Panc1 (cell line): Measurements from ENCODE around the gene DHX57. TPM values are rescaled to one million over a fixed set of nuclear protein-coding genes. Genes with fewer than 3 reads are reported as not detected.
"Not testable (repeated sequence)": the region's sequence is repeated elsewhere in the genome, so short reads cannot be mapped to it uniquely, and the experiment has no call there.

Source experiments
- ATAC-seq: fragments of 200-7000 bp; cut with Tn5 transposase; 2 replicates; pipeline ENCODE4 v1.9.1; 2020; ENCODE audit warnings: mild to moderate bottlenecking, moderate library complexity
- BruUV-seq: library from RNA; stranded (reverse); fragments of 400-500 nt; replicated peaks from 2 replicates; lab custom pipeline; 2021; lab: Mats Ljungman, UMichigan
- CTCF ChIA-PET: fragments of 300-600 bp; sonication (Branson Sonifier 250); formaldehyde crosslinking; loops from one replicate; lab custom pipeline; 2022; ENCODE audit warnings: antibody characterized with exemption; lab: Charles Lee
- POLR2A ChIA-PET: fragments of 300-600 bp; sonication (Branson Sonifier 250); formaldehyde crosslinking; loops from one replicate; lab custom pipeline; 2022; ENCODE audit warnings: antibody characterized with exemption; lab: Charles Lee
- DNase-seq: peaks from one replicate; pipeline ENCODE4 v3.0.0-alpha.2; 2010; ENCODE audit warnings: low read depth, low spot score
- H3K27ac ChIP-seq: 2 replicates; pipeline ENCODE4 v1.5.1; 2011; ENCODE audit warnings: mild to moderate bottlenecking, low read length, inconsistent platforms
- H3K27me3 ChIP-seq: fragments of 200-500 bp; sonication (Bioruptor generic); 2 replicates; pipeline ENCODE4 v1.6.0; 2014; ENCODE audit warnings: low read length, inconsistent platforms; ENCODE audit not compliant: control insufficient read depth, insufficient read depth
- H3K36me3 ChIP-seq: fragments of 200-500 bp; sonication (Bioruptor generic); 2 replicates; pipeline ENCODE4 v1.5.1; 2014; ENCODE audit warnings: inconsistent platforms, mild to moderate bottlenecking, low read length, moderate library complexity; ENCODE audit not compliant: control insufficient read depth, insufficient read depth
- H3K4me1 ChIP-seq: 2 replicates; pipeline ENCODE4 v1.5.1; 2011; ENCODE audit warnings: inconsistent platforms, mild to moderate bottlenecking, low read length, moderate library complexity; ENCODE audit not compliant: control insufficient read depth, insufficient read depth
- H3K4me3 ChIP-seq, 2 experiments: 2 replicates each; pipeline ENCODE4 v1.5.1; 2011 to 2012; ENCODE audit warnings: low read depth in 2 of 2, low read length in 2 of 2, mild to moderate bottlenecking in 2 of 2, inconsistent platforms in 1 of 2, moderate library complexity in 1 of 2
- H3K9me3 ChIP-seq: fragments of 200-500 bp; sonication (Bioruptor generic); 2 replicates; pipeline ENCODE4 v1.5.1; 2014; ENCODE audit warnings: low read depth, mild to moderate bottlenecking, inconsistent platforms, low read length, moderate library complexity; ENCODE audit not compliant: control insufficient read depth, insufficient read depth
- POLR2AphosphoS5 ChIP-seq: IDR thresholded peaks from 2 replicates; pipeline ENCODE4 v1.6.1; 2012; ENCODE audit warnings: mild to moderate bottlenecking, low read depth, low read length, moderate library complexity
- SIN3A ChIP-seq: IDR thresholded peaks from 2 replicates; pipeline ENCODE4 v1.6.1; 2012; ENCODE audit warnings: low read depth, mild to moderate bottlenecking, low read length, moderate library complexity, borderline replicate concordance; ENCODE audit not compliant: insufficient read depth
- TCF7L2 ChIP-seq: IDR thresholded peaks from 2 replicates; pipeline ENCODE4 v1.6.1; 2011; ENCODE audit warnings: mild to moderate bottlenecking, low read depth, low read length, inconsistent platforms
- in situ Hi-C: cut with HindIII; loops from 2 replicates; pipeline ENCODE4 v1.10.0; 2016; ENCODE audit warnings: low sequenced_read_pairs, low pct_unique_long_range_greater_than_20kb
- intact Hi-C: fragments of 100-400 bp; cut with micrococcal nuclease; formaldehyde crosslinking; loops from one replicate; pipeline ENCODE4 v1.10.0; 2022; ENCODE audit not compliant: unreplicated experiment
- total RNA-seq: library from RNA; stranded (reverse); gene quantifications from one replicate; pipeline ENCODE4 v1.2.1, GENCODE V29; 2021; ENCODE audit not compliant: unreplicated experiment
- TF ChIP-seq, protein P1 (sequence below): fragments of 450-650 bp; IDR thresholded peaks from 2 replicates; pipeline ENCODE4 v1.5.1; 2017; ENCODE audit warnings: mild to moderate bottlenecking
- TF ChIP-seq, protein P2 (sequence below), 2 experiments: IDR thresholded peaks; 2 replicates each; pipeline ENCODE4 v1.6.1; 2011 to 2012; ENCODE audit warnings: low read depth in 2 of 2, control low read depth in 1 of 2, low read length in 1 of 2, mild to moderate bottlenecking in 1 of 2, moderate library complexity in 1 of 2; ENCODE audit not compliant: insufficient read depth in 1 of 2

The DHX57 gene
- total RNA-seq, 1 experiment from 2014 or later = 20.6 TPM

DNA sequence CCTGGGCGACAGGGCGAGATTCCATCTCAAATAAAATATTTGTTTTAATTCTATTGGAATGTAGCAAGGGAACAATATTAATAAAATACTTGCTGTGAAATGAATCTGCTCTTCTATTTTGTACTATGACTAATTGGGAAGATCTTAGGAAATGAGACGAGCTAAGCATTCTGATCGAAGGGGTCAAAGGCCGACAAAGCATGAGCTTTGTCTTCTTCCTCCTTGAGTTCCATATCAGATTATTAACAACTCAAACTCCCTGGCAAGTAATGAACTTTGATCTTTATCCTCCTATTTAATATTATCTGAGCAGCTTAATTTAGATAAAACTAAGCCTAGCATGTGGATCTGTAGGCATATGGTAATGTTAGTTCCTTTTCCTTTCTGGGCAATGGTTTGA is 82.2 kb downstream of the DHX57 start:
- Histone ChIP-seq H3K9me3 (no peaks in the 10 kb centered on the region), H3K4me3 (no peak overlapping the region), H3K27me3 (no peaks in the 10 kb centered on the region), H3K36me3 (no peaks in the 10 kb centered on the region), H3K27ac (no peak overlapping the region), H3K4me1 (peaks cover 12% of the 10 kb centered on the region)
- DNase-seq = no peak
- TF ChIP-seq, protein P1, sequence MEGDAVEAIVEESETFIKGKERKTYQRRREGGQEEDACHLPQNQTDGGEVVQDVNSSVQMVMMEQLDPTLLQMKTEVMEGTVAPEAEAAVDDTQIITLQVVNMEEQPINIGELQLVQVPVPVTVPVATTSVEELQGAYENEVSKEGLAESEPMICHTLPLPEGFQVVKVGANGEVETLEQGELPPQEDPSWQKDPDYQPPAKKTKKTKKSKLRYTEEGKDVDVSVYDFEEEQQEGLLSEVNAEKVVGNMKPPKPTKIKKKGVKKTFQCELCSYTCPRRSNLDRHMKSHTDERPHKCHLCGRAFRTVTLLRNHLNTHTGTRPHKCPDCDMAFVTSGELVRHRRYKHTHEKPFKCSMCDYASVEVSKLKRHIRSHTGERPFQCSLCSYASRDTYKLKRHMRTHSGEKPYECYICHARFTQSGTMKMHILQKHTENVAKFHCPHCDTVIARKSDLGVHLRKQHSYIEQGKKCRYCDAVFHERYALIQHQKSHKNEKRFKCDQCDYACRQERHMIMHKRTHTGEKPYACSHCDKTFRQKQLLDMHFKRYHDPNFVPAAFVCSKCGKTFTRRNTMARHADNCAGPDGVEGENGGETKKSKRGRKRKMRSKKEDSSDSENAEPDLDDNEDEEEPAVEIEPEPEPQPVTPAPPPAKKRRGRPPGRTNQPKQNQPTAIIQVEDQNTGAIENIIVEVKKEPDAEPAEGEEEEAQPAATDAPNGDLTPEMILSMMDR = no peak
- TF ChIP-seq TCF7L2 (no peak), SIN3A (no peak), POLR2AphosphoS5 (no peak)
- TF ChIP-seq, protein P2, sequence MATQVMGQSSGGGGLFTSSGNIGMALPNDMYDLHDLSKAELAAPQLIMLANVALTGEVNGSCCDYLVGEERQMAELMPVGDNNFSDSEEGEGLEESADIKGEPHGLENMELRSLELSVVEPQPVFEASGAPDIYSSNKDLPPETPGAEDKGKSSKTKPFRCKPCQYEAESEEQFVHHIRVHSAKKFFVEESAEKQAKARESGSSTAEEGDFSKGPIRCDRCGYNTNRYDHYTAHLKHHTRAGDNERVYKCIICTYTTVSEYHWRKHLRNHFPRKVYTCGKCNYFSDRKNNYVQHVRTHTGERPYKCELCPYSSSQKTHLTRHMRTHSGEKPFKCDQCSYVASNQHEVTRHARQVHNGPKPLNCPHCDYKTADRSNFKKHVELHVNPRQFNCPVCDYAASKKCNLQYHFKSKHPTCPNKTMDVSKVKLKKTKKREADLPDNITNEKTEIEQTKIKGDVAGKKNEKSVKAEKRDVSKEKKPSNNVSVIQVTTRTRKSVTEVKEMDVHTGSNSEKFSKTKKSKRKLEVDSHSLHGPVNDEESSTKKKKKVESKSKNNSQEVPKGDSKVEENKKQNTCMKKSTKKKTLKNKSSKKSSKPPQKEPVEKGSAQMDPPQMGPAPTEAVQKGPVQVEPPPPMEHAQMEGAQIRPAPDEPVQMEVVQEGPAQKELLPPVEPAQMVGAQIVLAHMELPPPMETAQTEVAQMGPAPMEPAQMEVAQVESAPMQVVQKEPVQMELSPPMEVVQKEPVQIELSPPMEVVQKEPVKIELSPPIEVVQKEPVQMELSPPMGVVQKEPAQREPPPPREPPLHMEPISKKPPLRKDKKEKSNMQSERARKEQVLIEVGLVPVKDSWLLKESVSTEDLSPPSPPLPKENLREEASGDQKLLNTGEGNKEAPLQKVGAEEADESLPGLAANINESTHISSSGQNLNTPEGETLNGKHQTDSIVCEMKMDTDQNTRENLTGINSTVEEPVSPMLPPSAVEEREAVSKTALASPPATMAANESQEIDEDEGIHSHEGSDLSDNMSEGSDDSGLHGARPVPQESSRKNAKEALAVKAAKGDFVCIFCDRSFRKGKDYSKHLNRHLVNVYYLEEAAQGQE (IDR thresholded peaks at IDR 0.05; ENCODE audit: insufficient read depth in 1 of 2, low read depth in 2 of 2, low read length in 1 of 2) = no peak
- CTCF ChIA-PET = no interaction called here
- BruUV-seq = no TSS peak
- no peak for ATAC-seq
- intact Hi-C loops = no loop called here
- POLR2A ChIA-PET = no interaction called here
- in situ Hi-C loops = no loop called here

DNA sequence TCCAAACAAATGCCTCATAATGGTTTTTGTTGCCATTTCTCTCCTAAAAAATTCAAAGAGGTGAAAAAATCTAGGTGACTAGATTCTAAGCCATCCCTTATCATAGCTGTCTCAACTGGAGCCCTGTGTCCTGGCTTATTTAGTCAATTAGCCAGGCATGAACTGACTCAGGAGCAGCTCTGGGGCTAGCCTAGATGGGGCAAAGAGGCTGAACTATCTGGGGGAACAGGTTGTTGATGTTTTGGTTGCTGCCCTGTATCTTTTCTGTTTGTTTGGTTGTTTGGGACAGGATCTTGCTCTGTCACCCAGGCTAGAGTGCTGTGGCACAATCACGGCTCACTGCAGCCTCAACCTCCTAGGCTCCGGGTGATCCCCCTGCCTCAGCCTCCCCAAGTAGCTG is 83.0 kb downstream of the DHX57 start:
- intact Hi-C loops (no loop called here), in situ Hi-C loops (no loop called here)
- DNase-seq (no peak), ATAC-seq (no peak)
- POLR2A ChIA-PET = no interaction called here
- BruUV-seq = no TSS peak
- Histone ChIP-seq H3K9me3 (no peaks in the 10 kb centered on the region), H3K27ac (no peak overlapping the region), H3K36me3 (no peaks in the 10 kb centered on the region), H3K27me3 (no peaks in the 10 kb centered on the region), H3K4me1 (peaks cover 6% of the 10 kb centered on the region), H3K4me3 (no peak overlapping the region)
- CTCF ChIA-PET = no interaction called here
- no peak for TF ChIP-seq POLR2AphosphoS5
- TF ChIP-seq, protein P1 = no peak
- TF ChIP-seq, protein P2 (IDR thresholded peaks at IDR 0.05; ENCODE audit: insufficient read depth in 1 of 2, low read depth in 2 of 2, low read length in 1 of 2) = no peak
- no peak for TF ChIP-seq SIN3A
- TF ChIP-seq TCF7L2 = no peak

DNA sequence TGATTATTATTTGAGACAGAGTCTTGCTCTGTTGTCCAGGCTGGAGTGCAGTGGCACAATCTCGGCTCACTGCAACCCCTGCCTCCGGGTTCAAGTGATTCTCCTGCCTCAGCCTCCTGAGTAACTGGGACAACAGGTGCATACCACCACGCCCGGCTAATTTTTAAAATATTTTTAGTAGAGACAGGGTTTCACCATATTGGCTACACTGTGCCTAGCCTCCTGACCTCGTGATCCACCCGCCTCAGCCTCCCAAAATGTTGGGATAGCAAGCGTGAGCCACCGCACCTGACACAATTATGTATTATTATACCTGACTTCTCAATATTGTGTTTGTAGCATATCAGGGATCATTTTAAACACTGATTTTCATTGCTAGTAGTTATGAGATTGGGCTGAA is 83.4 kb downstream of the DHX57 start:
- BruUV-seq, H3K4me1 ChIP-seq, H3K36me3 ChIP-seq, CTCF ChIA-PET, intact Hi-C loops, ATAC-seq, POLR2A ChIA-PET, DNase-seq, H3K9me3 ChIP-seq, H3K27me3 ChIP-seq, in situ Hi-C loops, H3K4me3 ChIP-seq, H3K27ac ChIP-seq: not testable (repeated sequence)
